NK-92 (cell line): Measurements from ENCODE around the gene ZNF280D.

Experiments used
- DNase-seq: peaks from one replicate; lab custom pipeline; 2025; ENCODE audit not compliant: unreplicated experiment; lab: John Stamatoyannopoulos, UW

Gene ZNF280D

DNA sequence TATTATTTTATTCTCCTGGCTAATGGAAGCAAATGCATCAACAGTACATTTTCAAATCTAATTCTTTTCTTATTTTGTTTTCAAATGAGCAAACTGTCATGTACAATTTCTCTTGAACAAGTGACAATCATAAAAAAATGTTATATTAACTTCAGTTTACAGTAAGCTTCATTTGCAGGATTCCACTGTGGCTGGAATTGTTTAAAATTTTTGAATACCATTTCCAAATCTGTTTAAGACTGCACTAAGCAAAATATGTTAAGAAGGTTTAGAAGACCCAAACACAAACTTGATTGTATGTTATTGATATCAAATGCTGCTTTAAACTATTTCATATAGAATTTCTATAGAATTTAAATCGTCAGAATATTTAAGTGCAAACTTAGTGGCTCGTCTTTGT, 92.8 kb downstream of the ZNF280D start:
- DNase-seq: no peak

DNA sequence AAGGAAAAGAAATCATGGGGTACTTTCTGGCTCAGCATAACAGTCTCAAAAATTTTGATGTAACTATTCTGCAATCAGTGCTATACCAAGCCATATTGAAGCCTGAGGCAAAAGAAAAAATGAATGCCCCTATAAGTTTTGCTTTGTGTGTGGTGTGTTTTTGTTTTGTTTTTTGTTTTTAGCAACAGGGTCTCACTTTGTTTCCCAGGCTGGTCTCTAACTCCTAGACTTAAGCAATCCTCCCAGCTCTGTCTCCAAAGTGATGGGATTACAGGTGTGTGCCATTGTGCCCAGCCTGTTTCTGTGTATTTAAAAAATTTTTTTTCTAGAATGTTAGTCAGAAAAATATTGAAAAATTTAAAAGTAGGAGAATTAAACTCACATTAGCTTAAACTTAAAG, 93.2 kb downstream of the ZNF280D start:
- DNase-seq: no peak

DNA sequence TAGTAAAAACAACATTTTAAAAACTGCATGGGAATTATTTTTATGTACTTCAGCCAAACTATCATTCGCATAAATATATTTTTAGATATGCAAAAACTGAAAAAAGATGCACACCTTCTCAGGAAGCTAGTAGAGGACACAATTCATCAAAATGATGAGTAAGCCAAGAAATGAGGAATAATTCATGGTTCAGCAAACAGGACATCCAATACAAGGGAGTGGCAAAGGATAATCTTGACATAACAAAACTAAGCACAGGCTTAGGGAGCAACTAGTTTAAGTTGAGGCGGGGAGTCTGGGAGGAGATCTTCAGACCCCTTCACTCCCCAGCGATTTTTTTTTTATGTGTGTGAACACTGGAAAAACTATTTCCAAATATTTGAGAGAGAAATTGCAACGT, 93.7 kb downstream of the ZNF280D start:
- DNase-seq: no peak

DNA sequence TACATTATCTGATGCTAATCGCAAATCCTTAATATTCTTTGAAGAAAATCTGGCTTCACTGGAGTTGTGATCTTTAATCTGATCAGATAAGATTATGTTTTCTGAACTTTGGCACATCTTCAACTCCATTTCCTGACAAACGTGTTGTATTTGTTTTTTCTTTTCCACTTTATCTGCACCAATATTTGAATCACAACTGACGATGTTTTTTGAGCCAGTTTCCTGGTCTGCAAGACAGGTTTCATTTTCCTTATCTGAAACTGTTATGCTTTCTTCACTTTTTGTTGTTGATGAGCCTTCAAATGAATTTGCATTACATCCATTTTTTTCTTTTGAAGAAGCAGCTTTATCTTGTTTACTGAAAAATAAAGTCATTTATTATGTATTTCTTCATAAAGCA, 101.5 kb downstream of the ZNF280D start:
- DNase-seq: no peak

DNA sequence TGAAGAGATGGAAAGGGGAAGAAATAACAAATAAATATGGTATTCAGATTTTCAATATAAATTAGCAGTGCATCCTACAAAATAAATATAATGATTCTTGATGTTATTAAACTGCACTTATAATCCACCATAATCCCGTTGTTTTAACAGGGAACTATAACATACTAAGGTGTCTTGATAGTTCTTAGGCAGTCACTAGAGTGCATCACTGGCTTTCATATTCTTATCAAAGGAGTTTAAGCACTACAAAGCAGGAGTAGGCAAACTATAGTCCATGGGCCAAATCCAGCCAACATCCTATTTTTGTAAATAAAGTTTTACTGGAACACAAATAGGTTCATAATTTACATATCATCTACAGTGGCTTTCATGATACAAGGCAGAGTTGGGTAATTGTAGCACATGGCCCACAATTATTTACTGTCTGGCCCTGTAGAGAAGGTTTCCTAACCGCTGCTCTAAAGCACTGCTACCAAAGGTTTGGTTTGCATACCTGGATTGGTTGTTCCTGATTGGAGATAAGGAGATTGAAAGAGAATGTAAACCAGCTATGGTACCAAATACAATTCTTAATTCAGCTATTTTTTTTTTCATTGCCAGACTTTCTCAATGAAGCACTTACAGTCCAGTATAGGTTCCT, 104.3 kb downstream of the ZNF280D start:
- no peak for DNase-seq

DNA sequence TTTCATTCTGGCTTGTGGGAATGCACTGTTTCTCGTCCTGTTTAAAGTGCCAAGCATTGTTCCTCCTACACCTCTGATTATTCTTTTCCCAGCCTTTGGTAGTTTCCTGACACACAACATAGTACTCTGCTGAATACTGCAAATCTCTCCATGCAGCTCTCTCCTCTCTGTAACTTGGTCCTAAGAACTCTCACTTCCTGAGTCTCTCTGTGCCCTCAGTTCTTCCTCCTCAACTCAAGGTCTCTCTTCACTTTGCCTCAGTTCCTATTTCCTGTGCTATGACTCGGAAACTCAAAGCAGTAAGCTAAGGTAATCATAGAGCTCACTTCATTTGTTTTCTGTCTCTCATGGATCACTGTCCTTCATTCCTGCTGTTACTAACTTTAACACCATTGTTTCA, 113.4 kb downstream of the ZNF280D start:
- no peak for DNase-seq

DNA sequence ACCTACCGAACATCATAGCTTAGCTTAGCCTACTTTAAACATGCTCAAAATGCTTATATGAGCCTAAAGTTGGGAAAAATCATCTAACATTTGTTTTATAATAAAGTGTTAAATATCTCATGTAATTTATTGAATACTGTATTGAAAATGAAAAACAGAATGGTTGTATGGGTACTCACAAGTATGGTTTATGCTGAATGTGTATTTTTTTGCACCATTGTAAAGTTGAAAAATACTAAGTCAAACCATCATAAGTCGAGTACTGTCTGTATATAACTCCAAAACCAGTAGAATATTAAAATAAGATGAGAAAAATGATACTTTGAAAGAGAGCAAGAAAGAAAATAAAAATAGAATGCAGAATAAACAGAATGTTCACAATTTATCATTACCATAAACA, 115.7 kb downstream of the ZNF280D start:
- DNase-seq: no peak

DNA sequence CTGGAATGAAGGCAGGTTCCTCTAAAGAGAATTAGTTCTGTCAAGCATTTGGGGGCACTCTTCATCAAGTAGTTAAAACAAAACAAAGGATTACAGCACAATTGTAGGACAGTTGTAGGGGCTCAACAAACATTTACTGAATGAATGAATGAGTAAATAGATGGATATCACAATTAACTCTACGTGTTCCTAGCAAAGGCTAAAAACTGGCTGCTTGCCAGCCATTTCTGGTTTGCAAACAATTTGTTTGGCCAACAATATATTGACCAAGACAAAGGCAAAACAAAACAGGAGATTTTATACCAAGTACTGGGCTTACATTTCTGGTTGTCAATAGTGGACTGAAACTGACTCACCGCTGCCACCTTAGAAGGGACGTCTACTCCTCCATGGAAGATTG, 116.8 kb downstream of the ZNF280D start:
- DNase-seq: no peak

DNA sequence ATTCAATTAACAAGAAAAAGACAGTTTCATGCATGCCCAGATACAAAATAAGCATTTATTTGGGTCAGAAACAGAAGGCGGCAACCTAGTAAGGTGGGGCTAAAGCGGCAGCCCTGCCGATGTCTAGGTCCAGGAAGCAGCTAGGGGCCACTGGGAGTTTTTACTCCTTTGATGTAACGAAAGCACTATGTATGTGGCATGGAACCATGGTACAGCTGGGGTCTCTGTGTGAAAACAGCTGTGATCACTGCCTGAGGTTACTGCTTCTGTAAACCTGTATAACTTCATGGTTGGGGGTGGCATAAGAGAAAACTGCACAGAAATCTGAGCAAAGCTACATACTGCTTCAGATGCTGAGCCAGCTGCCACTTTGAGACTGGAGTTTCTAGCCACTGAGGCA, 119.5 kb downstream of the ZNF280D start:
- DNase-seq: no peak

DNA sequence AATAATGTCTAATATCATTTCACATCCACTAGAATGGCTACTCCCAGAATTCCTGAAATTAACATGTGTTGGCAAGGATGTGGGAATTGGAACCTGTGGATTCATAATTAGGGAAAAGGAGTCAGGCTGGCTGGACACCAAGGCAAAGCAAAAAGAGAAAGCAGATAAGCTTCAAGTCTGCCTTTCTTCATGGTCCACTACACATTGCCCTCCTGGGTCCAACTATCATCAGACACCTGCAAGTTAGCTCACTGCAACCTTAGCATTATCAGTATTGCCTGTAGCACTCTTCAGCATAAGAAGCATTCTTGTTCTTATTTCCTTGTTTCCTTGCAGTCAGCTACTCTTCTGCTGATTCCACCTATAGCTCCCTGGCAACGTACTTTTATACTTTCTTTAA, 124.3 kb downstream of the ZNF280D start:
- DNase-seq: no peak

DNA sequence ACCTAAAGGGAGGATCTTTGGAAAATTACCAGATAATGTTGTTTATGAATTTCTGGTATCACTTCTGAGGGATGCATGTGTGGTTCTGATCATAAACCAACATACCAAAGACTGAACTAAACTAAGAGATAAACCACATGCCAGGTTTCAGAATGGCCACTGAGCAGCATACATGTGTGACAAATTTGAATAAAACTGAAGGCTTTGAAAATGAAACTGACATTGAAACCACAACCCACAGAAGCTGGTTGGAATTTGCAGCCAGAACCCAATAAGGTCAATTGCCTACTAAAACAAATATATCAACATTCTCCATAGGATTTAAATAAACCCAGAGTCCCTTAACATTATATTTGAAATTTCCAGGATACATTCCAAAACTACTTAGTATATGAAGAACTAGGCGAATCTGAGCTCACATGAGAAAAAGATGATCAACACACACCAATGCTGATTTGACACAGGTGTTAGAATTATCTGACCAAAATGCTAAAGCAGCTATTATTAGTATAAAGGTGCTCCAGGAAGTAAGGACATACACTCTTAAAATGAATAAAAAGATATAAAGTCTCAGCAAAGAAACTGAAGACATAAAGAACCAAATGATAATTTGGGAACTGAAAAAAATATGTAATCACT, 125.0 kb downstream of the ZNF280D start:
- no peak for DNase-seq

DNA sequence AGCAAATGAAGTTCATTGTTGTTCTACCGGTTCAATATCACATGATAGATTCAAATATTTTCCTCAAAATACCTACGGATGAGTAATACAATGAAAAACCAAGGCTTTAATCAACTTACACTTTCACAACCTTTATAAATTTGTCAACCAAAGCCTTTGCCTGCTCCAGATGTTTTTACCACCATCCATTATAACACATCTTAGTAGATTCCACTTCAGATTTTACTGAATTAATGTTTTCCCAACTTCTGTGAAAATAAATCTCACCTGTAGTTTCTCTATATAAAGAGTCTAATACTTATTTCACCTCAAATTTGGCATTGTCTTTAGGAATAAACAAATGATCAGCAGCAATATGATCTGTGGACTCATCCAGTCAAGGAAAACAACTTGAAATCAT, 131.1 kb downstream of the ZNF280D start:
- DNase-seq: no peak

DNA sequence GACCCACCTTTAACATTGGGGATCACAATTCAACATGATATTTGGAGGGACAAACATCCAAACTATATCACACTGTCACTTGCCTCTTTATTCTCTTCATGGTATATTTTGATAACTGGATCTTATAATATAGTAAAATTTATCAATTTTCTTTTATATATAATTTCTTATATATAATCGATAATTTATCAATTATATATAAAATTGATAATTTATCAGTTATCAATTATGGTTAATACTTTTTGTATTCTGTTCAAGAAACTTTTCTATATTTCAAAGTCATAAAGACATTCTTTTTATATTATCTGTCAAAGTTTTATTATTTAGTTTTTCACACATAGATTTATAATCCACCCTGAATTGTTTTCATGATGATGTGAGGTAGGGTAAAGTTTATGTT, 132.9 kb downstream of the ZNF280D start:
- DNase-seq: no peak

DNA sequence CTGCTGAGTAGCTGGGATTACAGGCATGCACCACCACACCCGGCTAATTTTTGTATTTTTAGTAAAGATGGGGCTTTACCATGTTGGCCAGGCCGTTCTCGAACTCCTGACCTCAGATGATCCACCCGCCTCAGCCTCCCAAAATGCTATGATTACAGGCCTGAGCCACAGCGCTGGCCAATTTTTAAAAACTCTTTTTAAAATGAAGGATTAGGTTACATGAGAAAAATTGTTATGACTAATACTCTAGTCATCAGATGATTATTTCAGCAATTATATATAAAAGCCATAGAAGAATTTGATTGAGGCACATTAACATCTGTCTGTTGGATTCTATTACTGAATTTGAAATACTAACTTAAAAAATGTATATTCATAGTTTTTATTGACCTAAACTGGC, 134.3 kb downstream of the ZNF280D start:
- no peak for DNase-seq

DNA sequence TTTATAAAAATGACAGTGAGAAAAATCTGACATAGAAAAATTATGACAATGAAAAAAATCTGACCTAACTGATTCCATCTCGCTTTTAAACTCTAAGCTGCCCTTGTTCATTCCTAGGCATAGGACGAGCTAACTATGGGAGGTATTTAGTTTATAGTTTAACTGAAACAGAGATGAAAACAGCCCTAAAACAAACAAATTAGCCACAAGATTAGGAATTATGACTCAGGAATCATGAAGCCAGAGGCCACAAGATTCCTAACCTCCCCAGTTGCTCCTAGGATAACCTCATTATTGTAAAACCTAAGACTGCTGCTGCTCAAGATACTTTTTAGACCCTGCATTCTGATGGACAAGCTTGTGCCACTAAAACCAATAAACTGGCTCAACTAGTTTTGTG, 145.6 kb downstream of the ZNF280D start:
- DNase-seq: no peak

DNA sequence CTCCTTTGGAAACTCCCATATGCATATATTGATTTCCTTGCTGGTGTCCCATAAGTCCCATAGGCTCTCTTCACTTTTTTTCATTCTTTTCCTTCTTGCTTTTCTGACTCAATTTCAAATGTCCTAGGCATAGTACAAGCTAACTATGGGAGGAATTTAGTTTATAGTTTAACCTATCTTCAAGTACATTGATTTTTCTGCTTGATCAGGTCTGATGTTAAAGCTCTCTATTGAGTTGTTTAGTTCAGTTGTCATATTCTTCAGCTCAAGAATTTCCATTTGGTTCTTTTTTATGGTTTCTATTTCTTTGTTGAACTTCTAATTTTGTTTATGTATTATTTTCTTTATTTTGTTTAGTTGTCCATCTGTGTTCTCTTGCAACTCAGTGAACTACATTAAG, 147.1 kb downstream of the ZNF280D start:
- DNase-seq: no peak

DNA sequence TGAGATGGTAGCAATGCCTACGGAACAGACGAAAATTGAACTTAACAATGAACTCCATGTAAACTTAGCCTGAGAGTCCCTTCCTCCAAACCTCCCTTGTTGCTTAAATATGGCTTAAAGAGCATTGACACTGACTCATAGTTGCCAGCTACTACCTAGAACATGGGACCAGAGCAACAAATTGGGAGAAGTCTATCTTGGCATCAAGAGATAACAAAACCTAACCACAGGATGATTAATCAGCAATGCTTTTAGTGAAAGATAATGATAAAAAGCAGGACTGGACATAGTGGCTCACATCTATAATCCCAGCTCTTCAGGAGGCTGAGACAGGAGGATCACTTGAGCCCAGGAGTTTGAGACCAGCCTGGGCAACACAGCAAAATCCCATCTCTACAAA, 150.5 kb downstream of the ZNF280D start:
- no peak for DNase-seq
